HepG2 (cell line): ENCODE measurements around the gene TMEM222. TPM values are rescaled to one million over a fixed set of nuclear protein-coding genes. Genes with fewer than 3 reads are reported as not detected.

Experiments
- GMEB1 ChIP-seq: sonication (generic); formaldehyde crosslinking; IDR thresholded peaks from 2 replicates; pipeline ENCODE4 v1.5.1; 2020; ENCODE audit warnings: missing genetic modification reagents, mild to moderate bottlenecking, borderline replicate concordance
- HIC2 ChIP-seq: sonication (generic); formaldehyde crosslinking; IDR thresholded peaks from 2 replicates; pipeline ENCODE4 v1.9.0; 2022; ENCODE audit warnings: low read depth, missing genetic modification reagents
- IRF9 ChIP-seq: sonication (generic); formaldehyde crosslinking; IDR thresholded peaks from 2 replicates; pipeline ENCODE4 v1.8.0; 2022; ENCODE audit warnings: missing genetic modification reagents, mild to moderate bottlenecking, borderline replicate concordance
- RAD21 ChIP-seq: fragments of 450-650 bp; formaldehyde crosslinking; IDR thresholded peaks from 2 replicates; pipeline ENCODE4 v1.5.0; 2020; ENCODE audit warnings: mild to moderate bottlenecking
- ZNF614 ChIP-seq: IDR thresholded peaks from 2 replicates; pipeline ENCODE4 v1.6.1; 2018; ENCODE audit warnings: missing biosample characterization, missing genetic modification reagents, inconsistent platforms, borderline replicate concordance
- ZNF687 ChIP-seq: sonication (generic); formaldehyde crosslinking; IDR thresholded peaks from 2 replicates; pipeline ENCODE4 v1.5.1; 2020; ENCODE audit warnings: mild to moderate bottlenecking, missing genetic modification reagents, moderate library complexity
- polyA plus RNA-seq, 8 experiments: library from polyadenylated mRNA; depleted of rRNA in 3 of 8; stranded (reverse) in 7 of 8; unstranded in 1 of 8; fragments of >200 nt; fragmentation: Illumina TruSeq in 4 of 8; extraction: Trizol in 4 of 8; gene quantifications; 2 replicates each; pipeline versions ENCODE4 v1.2.1 to v1.2.3, GENCODE V29; 2011 to 2016; ENCODE audit warnings: low read depth in 4 of 8, missing spikeins in 1 of 8, mixed read lengths in 1 of 8; ENCODE audit not compliant: insufficient read depth in 1 of 8
- total RNA-seq, 5 experiments: library from RNA; depleted of rRNA; stranded (reverse); fragments of >200 nt; fragmentation: Illumina TruSeq; extraction: Trizol; gene quantifications; 2 replicates each; pipeline ENCODE4 v1.2.3, GENCODE V29; 2016; ENCODE audit warnings: low read depth in 1 of 5

TMEM222 gene
- total and polyA plus RNA-seq, 2 of the 13 experiments (the other 11 are each of a cell fraction or from before 2014, with no cell fraction given), result 22.7 to 29.6 TPM

- peak; percentile 75 for TF ChIP-seq ZNF687 (CRISPR knock-in tag)
- no peak for TF ChIP-seq HIC2 (CRISPR knock-in tag)
- peak; percentile 49; the same call in 1 of the 2 replicates for TF ChIP-seq GMEB1 (CRISPR knock-in tag)
- peak; percentile 24; the same call in 1 of the 2 replicates for TF ChIP-seq ZNF614 (CRISPR knock-in tag)
- TF ChIP-seq RAD21 (CRISPR knock-in tag), result 0 out of 2 replicates have a peak, but pooled peaks have one; percentile 41
- peak; percentile 52; the same call in 1 of the 2 replicates for TF ChIP-seq IRF9
These were observed 28.9 kb downstream of the TMEM222 start (continued) for GRCh38 chr1:27350663-27351540.
